Measurements from ENCODE around the gene POGLUT3. TPM values are rescaled to one million over a fixed set of nuclear protein-coding genes. Genes with fewer than 3 reads are reported as not detected.

POGLUT3 gene
- total RNA-seq, 1 experiment from 2014 or later: 13.1 TPM

GRCh38 chr11:108530426-108530825 is 32.2 kb upstream of the POGLUT3 start:
- H2AK5ac ChIP-seq (ENCODE audit: insufficient read length, low read length): no peak overlapping the region
- no peaks in the 10 kb centered on the region for H3K79me1 ChIP-seq (ENCODE audit: insufficient read depth, low read depth, low read length, poor library complexity, severe bottlenecking)
- no peak overlapping the region for H3K27ac ChIP-seq (ENCODE audit: insufficient read length, low read depth, low read length)
- H3K9ac ChIP-seq (ENCODE audit: extremely low read depth, insufficient read length, low read length): no peak overlapping the region
- H4K5ac ChIP-seq (ENCODE audit: insufficient read length, low read depth, low read length): no peak overlapping the region
- no peaks in the 10 kb centered on the region for H3K79me2 ChIP-seq (ENCODE audit: insufficient read depth, low read length)
- H3K14ac ChIP-seq (ENCODE audit: insufficient read depth, low read length): no peak overlapping the region
- no peaks in the 10 kb centered on the region for H4K20me1 ChIP-seq (ENCODE audit: control insufficient read depth, insufficient read depth, insufficient read length)
- H3K4me1 ChIP-seq (ENCODE audit: insufficient read depth, low read length): no peaks in the 10 kb centered on the region
- Mint-ChIP-seq H3K4me3 (no peak overlapping the region), H3K4me1 (peaks cover 0 to 6% of the 10 kb centered on the region in 2 experiments; a peak in 3 of 4 replicates), H3K36me3 (ENCODE audit: insufficient read depth in 1 of 3, low read depth in 3 of 3) (no peaks in the 10 kb centered on the region), H3K9me3 (no peaks in the 10 kb centered on the region), H3K27me3 (ENCODE audit: low read depth) (no peaks in the 10 kb centered on the region), H3K27ac (no peak overlapping the region; a peak in 1 of 7 replicates)
- no peak for DNase-seq
- no peak overlapping the region for H2BK5ac ChIP-seq (ENCODE audit: insufficient read length, low read length)
- no peak overlapping the region for H3T11ph ChIP-seq (ENCODE audit: low read length)
- H3K27me3 ChIP-seq (ENCODE audit: insufficient read depth, low read length): no peaks in the 10 kb centered on the region
- H2BK20ac ChIP-seq (ENCODE audit: low read depth, low read length, poor library complexity, severe bottlenecking): no peak overlapping the region
- H4K91ac ChIP-seq (ENCODE audit: insufficient read length, low read depth, low read length): no peak overlapping the region
- no peak overlapping the region for H2AFZ ChIP-seq (ENCODE audit: low read length)
- no peak overlapping the region for H3K18ac ChIP-seq (ENCODE audit: insufficient read length, low read depth, low read length)
- TF ChIP-seq CTCF (conservative IDR thresholded peaks at IDR 0.05): no peak
- no peak overlapping the region for H3K4me2 ChIP-seq (ENCODE audit: insufficient read depth, insufficient read length, low read length)
- no peak overlapping the region for H3K56ac ChIP-seq (ENCODE audit: insufficient read length, low read depth, low read length)
- H2BK15ac ChIP-seq (ENCODE audit: low read depth, low read length): no peak overlapping the region
- H4K8ac ChIP-seq (replicated peaks; ENCODE audit: insufficient read length, low read depth, low read length): no peak overlapping the region
- H2BK12ac ChIP-seq (ENCODE audit: insufficient read length, low read depth, low read length): no peak overlapping the region
- no peak overlapping the region for H3K23ac ChIP-seq (ENCODE audit: insufficient read length, low read depth, low read length)
- no peak overlapping the region for H3K4ac ChIP-seq (ENCODE audit: low read depth, low read length)
- H3K23me2 ChIP-seq (ENCODE audit: insufficient read length, low read depth, low read length, poor library complexity, severe bottlenecking): no peaks in the 10 kb centered on the region
- WGBS (ENCODE audit: extremely low coverage, insufficient read length, low lambda C conversion rate): no CpG with 5 or more reads among the region's 5 CpGs
- H3K9me3 ChIP-seq (ENCODE audit: control insufficient read depth, low read depth, low read length): no peaks in the 10 kb centered on the region
- H2BK120ac ChIP-seq (ENCODE audit: low read depth, low read length, poor library complexity, severe bottlenecking): no peak overlapping the region

Measured in H9 (cell line).